ENCODE results near the gene RNASET2.
"Not testable (repeated sequence)": the region's sequence is repeated elsewhere in the genome, so short reads cannot be mapped to it uniquely, and the experiment has no call there.

RNASET2 gene

GRCh38 chr6:166903500-166903899 lies 52.9 kb downstream of the RNASET2 start:
- no peak for DNase-seq (ENCODE audit: low read depth, low spot score)

- DNase-seq (ENCODE audit: low read depth, low spot score): no peak
Observed at GRCh38 chr6:166903027-166903426, 53.3 kb downstream of the RNASET2 start.

- DNase-seq (ENCODE audit: low read depth, low spot score): no peak
Observed at GRCh38 chr6:166902211-166902755, 54.1 kb downstream of the RNASET2 start.

- DNase-seq (ENCODE audit: low read depth, low spot score): no peak
Observed at GRCh38 chr6:166901626-166902025, 54.7 kb downstream of the RNASET2 start.

- no peak for DNase-seq (ENCODE audit: low read depth, low spot score)
Observed at GRCh38 chr6:166900956-166901607, 55.3 kb downstream of the RNASET2 start.

GRCh38 chr6:166900130-166900708 lies 56.1 kb downstream of the RNASET2 start:
- DNase-seq (ENCODE audit: low read depth, low spot score): no peak

- no peak for DNase-seq (ENCODE audit: low read depth, low spot score)
Observed at GRCh38 chr6:166898910-166899309, 57.4 kb downstream of the RNASET2 start.

GRCh38 chr6:166894614-166895013 lies 61.7 kb downstream of the RNASET2 start:
- DNase-seq (ENCODE audit: low read depth, low spot score): not testable (repeated sequence)

GRCh38 chr6:166892472-166892871 lies 63.9 kb downstream of the RNASET2 start:
- DNase-seq (ENCODE audit: low read depth, low spot score): not testable (repeated sequence)

- DNase-seq (ENCODE audit: low read depth, low spot score): not testable (repeated sequence)
Observed at GRCh38 chr6:166886773-166887172, 69.6 kb downstream of the RNASET2 start.

GRCh38 chr6:166884958-166885357 lies 71.4 kb downstream of the RNASET2 start:
- DNase-seq (ENCODE audit: low read depth, low spot score): not testable (repeated sequence)

- no peak for DNase-seq (ENCODE audit: low read depth, low spot score)
Observed at GRCh38 chr6:166879594-166879993, 76.8 kb downstream of the RNASET2 start.
